HG03432 (cell line): Measurements from ENCODE around the gene OPN3.

Experiments
- ATAC-seq: cut with Tn5 transposase; IDR thresholded peaks from one replicate; pipeline ENCODE4 v1.9.1; 2021; ENCODE audit warnings: mild to moderate bottlenecking, moderate library complexity; ENCODE audit not compliant: unreplicated experiment

OPN3 gene

DNA sequence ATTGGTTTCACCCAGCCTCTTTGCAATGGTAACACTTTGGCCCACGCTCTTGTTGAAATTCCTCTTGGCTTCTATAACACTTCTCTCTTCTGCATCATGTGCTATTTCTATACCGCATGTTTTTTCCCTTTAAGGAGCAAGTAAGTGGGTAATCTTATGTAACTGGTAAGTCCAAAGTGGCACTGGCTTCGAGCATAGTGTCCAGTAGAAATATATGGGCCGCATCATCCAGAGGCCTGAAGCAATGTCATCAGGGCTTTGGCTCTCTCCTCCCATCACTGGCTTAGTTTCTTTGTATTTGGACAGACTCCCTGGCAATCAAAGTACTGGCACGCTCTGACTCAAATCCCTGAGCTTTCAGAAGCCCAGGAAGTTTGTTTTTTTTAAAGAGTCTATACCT lies 17.5 kb downstream of the OPN3 start:
- no peak for ATAC-seq

- ATAC-seq, result no peak
These were observed 22.7 kb downstream of the OPN3 start for GRCh38 chr1:241617426-241617825.

- ATAC-seq, result no peak
These were observed 24.9 kb downstream of the OPN3 start for GRCh38 chr1:241615043-241615974.

DNA sequence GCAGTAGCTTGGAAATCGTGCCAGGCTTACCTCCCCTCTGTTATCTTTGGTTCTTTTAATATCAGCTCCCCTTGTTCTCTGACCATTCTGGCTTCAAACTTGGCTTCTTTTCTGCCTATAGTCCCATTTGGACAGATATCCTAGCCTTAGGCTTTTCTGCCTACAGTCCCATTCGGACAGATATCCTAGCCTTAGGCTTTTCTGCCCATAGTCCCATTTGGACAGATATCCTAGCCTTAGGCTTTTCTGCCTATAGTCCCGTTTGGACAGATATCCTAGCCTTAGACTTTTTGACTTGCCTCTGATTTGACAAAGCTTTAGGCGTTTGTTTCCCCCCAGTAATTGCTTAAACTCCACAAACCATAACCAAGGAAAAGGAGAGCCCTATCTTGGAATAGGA lies 25.6 kb downstream of the OPN3 start:
- no peak for ATAC-seq

DNA sequence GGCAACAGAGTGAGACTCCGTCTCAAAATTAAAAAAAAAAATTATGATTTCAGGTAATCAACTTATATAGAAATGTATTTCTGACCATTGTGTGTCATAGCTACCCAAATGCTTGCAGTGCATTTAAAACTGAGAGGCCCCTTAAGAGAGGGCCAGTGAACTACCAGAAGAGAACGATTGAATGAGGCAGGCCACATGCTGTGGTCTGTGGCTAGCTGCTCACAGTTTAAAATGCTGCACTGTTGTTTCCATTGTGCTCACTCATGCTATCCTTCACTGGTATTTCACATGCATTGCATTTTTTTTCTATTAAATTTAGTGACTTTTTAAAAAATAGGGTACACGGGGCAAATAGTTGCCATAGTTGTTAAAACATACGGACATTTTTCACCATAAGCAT lies 26.0 kb downstream of the OPN3 start:
- ATAC-seq, result no peak

GRCh38 chr1:241612533-241613477 lies 27.4 kb downstream of the OPN3 start:
- no peak for ATAC-seq

DNA sequence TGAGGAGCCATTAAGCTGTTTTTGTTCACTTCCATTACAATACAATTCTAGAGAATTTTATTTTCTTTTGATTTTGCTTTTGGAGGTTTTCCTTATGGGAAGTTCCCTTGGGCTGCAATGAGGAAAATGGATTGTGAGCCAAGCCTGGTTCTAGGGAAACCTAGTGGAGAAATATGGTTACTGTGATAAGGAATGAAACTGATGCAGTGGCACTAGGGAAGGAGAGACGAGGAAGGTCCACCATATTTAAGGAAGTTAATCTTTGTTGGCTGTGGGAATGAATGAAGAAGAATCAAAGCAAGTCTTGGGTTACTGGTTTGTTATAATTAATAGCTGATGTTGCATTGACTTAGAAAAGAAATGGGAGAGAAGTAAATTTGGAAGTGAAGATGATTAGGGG lies 28.4 kb downstream of the OPN3 start:
- ATAC-seq, result no peak

DNA sequence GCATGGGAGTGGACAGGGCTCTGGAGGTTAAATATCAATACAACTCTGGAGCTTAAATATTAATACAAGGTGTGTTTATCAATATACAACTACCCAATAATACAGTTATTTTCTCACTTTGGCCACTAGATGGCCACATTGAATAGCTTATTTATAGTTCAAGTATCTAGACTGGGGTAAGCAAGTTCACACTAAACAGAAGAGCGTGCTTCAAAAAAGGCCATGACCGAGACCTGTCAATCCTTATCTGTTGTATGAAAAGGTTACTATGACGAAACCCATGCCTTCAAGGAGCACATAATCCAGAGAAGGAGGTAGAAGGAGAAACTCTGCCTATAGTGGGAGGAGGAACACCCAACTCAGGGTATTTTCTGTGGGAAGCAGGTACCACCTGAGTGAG lies 29.1 kb downstream of the OPN3 start:
- ATAC-seq, result peak; percentile 94

DNA sequence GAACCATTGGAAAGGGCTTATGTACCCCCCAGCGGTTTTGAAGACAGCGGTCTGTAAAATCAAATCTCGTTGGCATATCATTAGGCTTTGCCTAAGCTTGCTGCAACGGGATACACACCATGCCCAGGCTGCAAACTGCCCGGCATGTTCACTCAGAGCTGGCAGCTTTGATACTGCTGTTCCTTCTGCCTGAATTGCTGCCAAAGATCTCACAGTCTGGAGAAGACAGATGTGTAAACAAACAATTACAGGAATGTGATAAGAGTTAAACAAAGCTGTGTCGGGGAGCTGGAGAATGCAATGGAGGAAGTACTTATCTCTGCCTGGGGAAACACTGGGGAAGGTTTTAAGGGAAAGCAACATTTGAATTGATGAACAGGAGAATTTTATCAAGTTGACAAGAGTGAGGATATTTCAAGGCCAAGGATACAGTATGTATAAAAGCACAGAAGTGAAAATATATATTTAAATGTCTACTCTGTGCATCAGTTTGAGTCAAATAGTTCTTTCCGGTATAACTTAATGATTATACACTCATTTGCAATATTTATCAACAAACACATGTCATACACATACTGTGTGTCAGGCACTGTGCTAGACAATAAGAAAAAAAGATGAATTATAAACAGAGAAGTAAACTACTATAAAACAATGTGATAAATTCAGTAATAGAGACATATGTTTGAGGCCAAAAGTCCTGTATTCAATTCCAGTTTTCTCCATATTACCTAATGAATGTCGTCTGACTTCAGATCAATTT lies 29.9 kb downstream of the OPN3 start:
- no peak for ATAC-seq

- no peak for ATAC-seq
These were observed 31.7 kb downstream of the OPN3 start for GRCh38 chr1:241608379-241609033.

DNA sequence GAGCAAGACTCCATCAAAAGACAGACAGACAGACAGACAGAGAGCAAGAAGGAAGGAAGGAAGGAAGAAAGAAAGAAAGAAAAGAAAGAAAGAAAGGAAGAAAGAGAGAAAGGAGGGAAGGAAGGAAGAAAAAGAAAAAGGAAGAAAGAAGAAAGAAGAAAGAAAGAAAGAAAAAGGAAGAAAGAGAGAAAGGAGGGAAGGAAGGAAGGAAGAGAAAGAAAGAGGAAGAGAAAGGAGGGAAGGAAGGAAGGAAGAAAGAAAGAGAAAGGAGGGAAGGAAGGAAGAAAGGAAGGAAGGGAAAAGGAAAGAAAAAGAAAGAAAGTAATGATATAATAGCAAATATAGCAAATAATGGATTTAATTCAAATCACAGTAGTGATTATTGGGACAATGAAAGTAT lies 32.7 kb downstream of the OPN3 start:
- ATAC-seq, result no peak

DNA sequence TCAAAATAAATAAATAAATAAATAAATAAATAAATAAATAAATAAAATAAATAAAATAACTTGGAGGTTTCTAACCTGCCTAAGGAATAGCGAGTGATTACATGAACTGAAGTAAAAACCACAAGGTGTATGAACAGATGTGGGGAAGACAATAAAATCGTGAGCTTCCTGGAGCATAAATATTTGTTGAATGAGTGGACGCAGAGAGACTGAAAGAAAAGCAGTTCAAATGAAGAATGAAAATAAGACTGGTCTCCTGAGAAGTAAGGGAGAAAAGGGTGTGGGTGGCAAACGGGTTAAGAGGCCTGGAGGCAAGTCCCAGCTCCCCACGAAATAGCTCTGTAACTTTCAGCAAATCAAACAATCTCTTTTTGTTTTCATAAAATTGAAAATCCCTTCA lies 33.6 kb downstream of the OPN3 start:
- no peak for ATAC-seq

GRCh38 chr1:241605146-241605805 lies 34.9 kb downstream of the OPN3 start:
- ATAC-seq, result no peak

GRCh38 chr1:241603731-241604245 lies 36.4 kb downstream of the OPN3 start:
- ATAC-seq, result no peak

- ATAC-seq, result peak; percentile 91
These were observed 39.7 kb downstream of the OPN3 start for GRCh38 chr1:241600496-241600901.

GRCh38 chr1:241598249-241598648 lies 41.9 kb downstream of the OPN3 start:
- peak; percentile 52 for ATAC-seq

DNA sequence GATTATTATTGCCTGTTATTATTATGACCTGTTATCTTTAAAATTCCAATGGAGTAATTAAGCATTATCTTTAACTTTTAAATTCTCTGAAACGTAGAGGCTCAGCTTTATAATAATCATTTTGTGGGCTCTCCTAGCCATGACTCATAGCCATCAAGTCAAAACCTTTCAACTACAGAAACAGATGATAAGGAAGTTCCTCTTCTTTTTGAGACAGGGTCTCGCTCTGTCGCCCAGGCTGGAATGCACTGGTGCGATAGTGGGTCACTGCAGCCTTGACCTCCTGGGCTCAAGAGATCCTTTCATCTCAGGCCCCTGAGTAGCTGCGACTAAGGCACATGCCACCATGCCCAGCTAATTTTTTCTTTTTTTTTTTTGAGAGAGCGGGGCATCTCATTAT lies 43.5 kb downstream of the OPN3 start:
- ATAC-seq, result no peak

GRCh38 chr1:241593186-241593585 lies 47.0 kb downstream of the OPN3 start:
- ATAC-seq, result no peak

- peak; percentile 85 for ATAC-seq
These were observed 47.8 kb downstream of the OPN3 start for GRCh38 chr1:241592273-241592958.
